DND-41 (cell line): ENCODE results near the gene ONECUT3.

Experiments used
- CTCF ChIP-seq: IDR thresholded peaks from 2 replicates; pipeline ENCODE4 v1.5.1; 2012; ENCODE audit warnings: borderline replicate concordance, low read length, moderate library complexity, mild to moderate bottlenecking; ENCODE audit not compliant: poor library complexity, severe bottlenecking; ENCODE audit errors: extremely low read depth
- EZH2 ChIP-seq: IDR thresholded peaks from 3 replicates; pipeline ENCODE4 v1.6.1; 2012; ENCODE audit warnings: borderline replicate concordance, low read depth, mild to moderate bottlenecking, moderate library complexity, low read length, inconsistent platforms; ENCODE audit not compliant: severe bottlenecking

- no peak for TF ChIP-seq CTCF
- no peak for TF ChIP-seq EZH2
Measured at GRCh38 chr19:1765232-1765903, 12.1 kb downstream of the ONECUT3 start.
